Measurements from ENCODE around the gene APOBEC3A.
"Not testable (repeated sequence)": the region's sequence is repeated elsewhere in the genome, so short reads cannot be mapped to it uniquely, and the experiment has no call there.

APOBEC3A gene

GRCh38 chr22:38967451-38968450 lies 10.3 kb downstream of the APOBEC3A start:
- in situ Hi-C loops (cut with HindIII; ENCODE audit: low pct_unique_long_range_greater_than_20kb, low sequenced_read_pairs), result no loop called here
- TF ChIP-seq JUND (IDR thresholded peaks at IDR 0.05; ENCODE audit: low read depth), result no peak
- DNase-seq (ENCODE audit: low read depth in 1 of 2, low spot score in 1 of 2), result no peak

- TF ChIP-seq JUND (IDR thresholded peaks at IDR 0.05; ENCODE audit: low read depth), result no peak
- in situ Hi-C loops (cut with HindIII; ENCODE audit: low pct_unique_long_range_greater_than_20kb, low sequenced_read_pairs), result no loop called here
- no peak for DNase-seq (ENCODE audit: low read depth in 1 of 2, low spot score in 1 of 2)
Observed at GRCh38 chr22:38968801-38969200, 11.4 kb downstream of the APOBEC3A start.

GRCh38 chr22:38970551-38970950 lies 13.1 kb downstream of the APOBEC3A start:
- no peak for TF ChIP-seq JUND (IDR thresholded peaks at IDR 0.05; ENCODE audit: low read depth)
- in situ Hi-C loops (cut with HindIII; ENCODE audit: low pct_unique_long_range_greater_than_20kb, low sequenced_read_pairs), result no loop called here
- no peak for DNase-seq (ENCODE audit: low read depth in 1 of 2, low spot score in 1 of 2)

GRCh38 chr22:38971202-38971601 lies 13.8 kb downstream of the APOBEC3A start:
- no peak for TF ChIP-seq JUND (IDR thresholded peaks at IDR 0.05; ENCODE audit: low read depth)
- no peak for DNase-seq (ENCODE audit: low read depth in 1 of 2, low spot score in 1 of 2)
- in situ Hi-C loops (cut with HindIII; ENCODE audit: low pct_unique_long_range_greater_than_20kb, low sequenced_read_pairs), result no loop called here

- DNase-seq (ENCODE audit: low read depth in 1 of 2, low spot score in 1 of 2), result no peak
- no peak for TF ChIP-seq JUND (IDR thresholded peaks at IDR 0.05; ENCODE audit: low read depth)
- in situ Hi-C loops (cut with HindIII; ENCODE audit: low pct_unique_long_range_greater_than_20kb, low sequenced_read_pairs), result no loop called here
Observed at GRCh38 chr22:38971791-38972190, 14.4 kb downstream of the APOBEC3A start.

GRCh38 chr22:38972558-38972957 lies 15.1 kb downstream of the APOBEC3A start:
- no peak for DNase-seq (ENCODE audit: low read depth in 1 of 2, low spot score in 1 of 2)
- TF ChIP-seq JUND (IDR thresholded peaks at IDR 0.05; ENCODE audit: low read depth), result no peak
- in situ Hi-C loops (cut with HindIII; ENCODE audit: low pct_unique_long_range_greater_than_20kb, low sequenced_read_pairs), result no loop called here

GRCh38 chr22:38973289-38974169 lies 16.1 kb downstream of the APOBEC3A start:
- in situ Hi-C loops (cut with HindIII; ENCODE audit: low pct_unique_long_range_greater_than_20kb, low sequenced_read_pairs), result no loop called here
- TF ChIP-seq JUND (IDR thresholded peaks at IDR 0.05; ENCODE audit: low read depth), result no peak
- peak; percentile 43 to 49 for DNase-seq (ENCODE audit: low read depth in 1 of 2, low spot score in 1 of 2)

GRCh38 chr22:38974170-38974825 lies 16.9 kb downstream of the APOBEC3A start:
- in situ Hi-C loops (cut with HindIII; ENCODE audit: low pct_unique_long_range_greater_than_20kb, low sequenced_read_pairs), result no loop called here
- DNase-seq (ENCODE audit: low read depth in 1 of 2, low spot score in 1 of 2), result no peak
- TF ChIP-seq JUND (IDR thresholded peaks at IDR 0.05; ENCODE audit: low read depth), result no peak

- TF ChIP-seq JUND (IDR thresholded peaks at IDR 0.05; ENCODE audit: low read depth), result no peak
- in situ Hi-C loops (cut with HindIII; ENCODE audit: low pct_unique_long_range_greater_than_20kb, low sequenced_read_pairs), result no loop called here
- no peak for DNase-seq (ENCODE audit: low read depth in 1 of 2, low spot score in 1 of 2)
Observed at GRCh38 chr22:38974826-38975175, 17.4 kb downstream of the APOBEC3A start.

GRCh38 chr22:38977289-38977688 lies 19.9 kb downstream of the APOBEC3A start:
- in situ Hi-C loops (cut with HindIII; ENCODE audit: low pct_unique_long_range_greater_than_20kb, low sequenced_read_pairs), result not testable (repeated sequence)

GRCh38 chr22:38980587-38980986 lies 23.2 kb downstream of the APOBEC3A start:
- in situ Hi-C loops (cut with HindIII; ENCODE audit: low pct_unique_long_range_greater_than_20kb, low sequenced_read_pairs); DNase-seq (ENCODE audit: low read depth in 1 of 2, low spot score in 1 of 2): not testable (repeated sequence)

More at GRCh38 chr22:38977289-38977688, 19.9 kb downstream of the APOBEC3A start:
- DNase-seq (ENCODE audit: low read depth in 1 of 2, low spot score in 1 of 2), result not testable (repeated sequence)
